ENCODE results near the gene TIMM23.
"Not testable (repeated sequence)": the region's sequence is repeated elsewhere in the genome, so short reads cannot be mapped to it uniquely, and the experiment has no call there.

The TIMM23 gene

DNA sequence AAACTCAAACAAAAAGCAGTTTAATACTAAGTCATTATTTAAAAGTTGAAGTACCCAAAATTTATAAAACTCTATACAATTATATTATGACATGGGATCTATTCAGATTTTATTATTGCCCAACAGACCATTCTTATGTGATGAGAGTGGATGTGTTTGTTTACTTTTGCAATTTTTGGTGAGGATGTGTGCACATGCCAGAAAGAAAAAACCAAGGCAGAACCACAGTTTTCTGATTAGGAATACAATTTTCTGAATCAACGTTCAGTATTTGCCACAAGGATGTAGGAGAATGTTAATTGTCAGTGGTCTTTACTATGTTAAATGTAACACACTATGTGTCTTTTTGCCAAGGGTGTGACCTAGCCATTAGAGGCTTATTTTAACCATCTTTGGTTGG is 9.1 kb downstream of the TIMM23 start:
- not testable (repeated sequence) for H3K4me3 ChIP-seq (ENCODE audit: low read length); H3K9ac ChIP-seq (ENCODE audit: low read length); H3K23ac ChIP-seq (ENCODE audit: low read length); H3K27me3 ChIP-seq (ENCODE audit: insufficient read depth, low read length, poor library complexity); H3K18ac ChIP-seq (ENCODE audit: low read length); H4K8ac ChIP-seq (ENCODE audit: low read depth, low read length); H3K56ac ChIP-seq (ENCODE audit: low read length); H3K4me1 ChIP-seq (ENCODE audit: control insufficient read depth, low read depth, low read length); H3K79me1 ChIP-seq (ENCODE audit: low read length); H3K4me2 ChIP-seq (ENCODE audit: low read length); DNase-seq; H3K36me3 ChIP-seq (ENCODE audit: control insufficient read depth, insufficient read depth, low read length); H3K79me2 ChIP-seq (ENCODE audit: control insufficient read depth, insufficient read depth, low read length); H2AK5ac ChIP-seq (ENCODE audit: low read length); H2BK15ac ChIP-seq (replicated peaks; ENCODE audit: low read depth); H4K5ac ChIP-seq (ENCODE audit: low read length); H3K4ac ChIP-seq (ENCODE audit: low read depth, low read length); H3K27ac ChIP-seq (ENCODE audit: low read depth, low read length); H2BK120ac ChIP-seq (ENCODE audit: low read depth, low read length); H2BK5ac ChIP-seq (ENCODE audit: low read length)
- no CpG with 5 or more reads among the region's 1 CpG for WGBS (ENCODE audit: extremely low coverage, insufficient coverage, low lambda C conversion rate)

DNA sequence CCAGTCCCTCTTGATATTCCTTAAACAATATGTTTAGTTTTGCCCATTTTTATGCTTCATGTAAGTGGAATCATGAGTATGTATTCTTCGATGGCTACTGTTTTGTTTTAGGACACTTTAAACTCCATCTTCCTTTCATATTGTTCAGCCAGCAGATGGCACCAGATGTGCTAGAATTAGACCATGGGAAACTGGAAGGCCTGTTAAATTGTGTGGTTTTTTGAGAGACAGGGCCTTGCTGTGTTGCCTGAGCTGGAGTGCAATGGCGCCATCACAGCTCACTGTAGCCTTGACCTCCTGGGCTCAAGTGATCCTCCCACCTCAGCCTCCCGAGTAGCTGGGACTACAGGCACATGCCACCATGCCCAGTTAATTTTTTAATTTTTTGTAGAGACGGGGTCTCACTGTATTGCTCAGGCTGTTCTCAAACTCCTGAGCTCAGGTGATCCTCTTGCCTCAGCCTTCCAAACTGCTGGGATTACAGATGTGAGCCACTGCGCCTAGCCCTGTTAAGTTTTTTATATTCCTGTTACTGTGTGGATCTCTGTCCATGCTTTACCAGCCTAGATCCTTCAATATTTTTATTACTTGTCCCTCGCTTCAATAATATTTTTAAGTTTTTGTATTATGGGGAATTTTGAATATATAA is 11.4 kb downstream of the TIMM23 start:
- not testable (repeated sequence) for H3K56ac ChIP-seq (ENCODE audit: low read length); H3K79me2 ChIP-seq (ENCODE audit: control insufficient read depth, insufficient read depth, low read length); H4K5ac ChIP-seq (ENCODE audit: low read length); H3K18ac ChIP-seq (ENCODE audit: low read length); H2BK15ac ChIP-seq (replicated peaks; ENCODE audit: low read depth); H4K8ac ChIP-seq (ENCODE audit: low read depth, low read length); H3K4me2 ChIP-seq (ENCODE audit: low read length); H3K27ac ChIP-seq (ENCODE audit: low read depth, low read length); H3K9ac ChIP-seq (ENCODE audit: low read length); H2BK120ac ChIP-seq (ENCODE audit: low read depth, low read length); H2AK5ac ChIP-seq (ENCODE audit: low read length); H3K27me3 ChIP-seq (ENCODE audit: insufficient read depth, low read length, poor library complexity); H3K23ac ChIP-seq (ENCODE audit: low read length); H3K36me3 ChIP-seq (ENCODE audit: control insufficient read depth, insufficient read depth, low read length); H3K4me3 ChIP-seq (ENCODE audit: low read length); H3K4ac ChIP-seq (ENCODE audit: low read depth, low read length); H3K4me1 ChIP-seq (ENCODE audit: control insufficient read depth, low read depth, low read length); H2BK5ac ChIP-seq (ENCODE audit: low read length); H3K79me1 ChIP-seq (ENCODE audit: low read length)
- DNase-seq, result peak; percentile 50
- no CpG with 5 or more reads among the region's 6 CpGs for WGBS (ENCODE audit: extremely low coverage, insufficient coverage, low lambda C conversion rate)

DNA sequence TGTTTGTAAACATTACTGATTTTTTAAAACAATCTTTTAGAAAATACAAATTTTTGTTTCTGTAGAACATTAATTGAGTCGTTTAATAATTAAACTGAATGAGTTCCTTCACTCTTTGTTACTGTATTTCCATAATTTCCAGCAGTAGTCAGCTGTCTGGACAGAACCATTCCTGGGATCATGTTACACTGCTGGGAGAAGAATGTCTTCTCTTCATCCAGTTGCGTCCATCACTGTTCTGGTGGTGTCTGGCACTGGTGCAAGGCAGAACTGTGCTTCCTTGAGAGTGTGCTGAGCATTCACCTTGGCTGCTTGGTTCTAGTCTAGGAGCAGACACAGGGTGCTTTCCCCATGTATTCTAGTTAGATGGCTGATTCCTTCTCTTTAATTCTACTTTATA is 12.2 kb downstream of the TIMM23 start:
- H3K4me2 ChIP-seq (ENCODE audit: low read length); DNase-seq; H2BK5ac ChIP-seq (ENCODE audit: low read length); H3K79me1 ChIP-seq (ENCODE audit: low read length); H4K5ac ChIP-seq (ENCODE audit: low read length); H3K18ac ChIP-seq (ENCODE audit: low read length); H3K36me3 ChIP-seq (ENCODE audit: control insufficient read depth, insufficient read depth, low read length); H3K4me3 ChIP-seq (ENCODE audit: low read length); H3K27me3 ChIP-seq (ENCODE audit: insufficient read depth, low read length, poor library complexity); H2BK120ac ChIP-seq (ENCODE audit: low read depth, low read length); H3K56ac ChIP-seq (ENCODE audit: low read length); H4K8ac ChIP-seq (ENCODE audit: low read depth, low read length); H2AK5ac ChIP-seq (ENCODE audit: low read length); H2BK15ac ChIP-seq (replicated peaks; ENCODE audit: low read depth); H3K4ac ChIP-seq (ENCODE audit: low read depth, low read length); H3K27ac ChIP-seq (ENCODE audit: low read depth, low read length); H3K79me2 ChIP-seq (ENCODE audit: control insufficient read depth, insufficient read depth, low read length); H3K4me1 ChIP-seq (ENCODE audit: control insufficient read depth, low read depth, low read length); H3K23ac ChIP-seq (ENCODE audit: low read length); H3K9ac ChIP-seq (ENCODE audit: low read length): not testable (repeated sequence)
- no CpG with 5 or more reads among the region's 2 CpGs for WGBS (ENCODE audit: extremely low coverage, insufficient coverage, low lambda C conversion rate)

DNA sequence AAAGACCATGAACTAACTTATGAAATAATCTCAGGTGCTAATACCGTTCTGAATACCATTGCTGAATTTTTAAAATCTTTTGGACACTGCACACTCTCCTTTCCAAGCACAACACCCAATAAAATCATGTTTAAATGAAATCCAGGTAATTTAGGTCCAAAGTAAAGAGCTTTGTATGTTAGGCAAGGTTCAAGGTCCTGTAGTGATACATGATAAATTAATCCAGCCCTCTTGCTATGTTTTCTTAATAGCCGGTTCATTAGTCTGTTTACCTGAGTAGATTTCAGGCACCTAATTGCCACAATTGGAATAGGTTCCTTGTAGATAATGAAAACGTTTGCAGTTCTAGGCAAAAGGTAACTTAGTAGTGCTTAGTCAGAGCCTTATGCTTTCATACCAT is 13.3 kb downstream of the TIMM23 start:
- no CpG with 5 or more reads among the region's 3 CpGs for WGBS (ENCODE audit: extremely low coverage, insufficient coverage, low lambda C conversion rate)
- not testable (repeated sequence) for H3K18ac ChIP-seq (ENCODE audit: low read length); H3K27me3 ChIP-seq (ENCODE audit: insufficient read depth, low read length, poor library complexity); H3K23ac ChIP-seq (ENCODE audit: low read length); H3K27ac ChIP-seq (ENCODE audit: low read depth, low read length); H3K79me1 ChIP-seq (ENCODE audit: low read length); H3K4me1 ChIP-seq (ENCODE audit: control insufficient read depth, low read depth, low read length); H3K4me3 ChIP-seq (ENCODE audit: low read length); H3K36me3 ChIP-seq (ENCODE audit: control insufficient read depth, insufficient read depth, low read length); H4K5ac ChIP-seq (ENCODE audit: low read length); DNase-seq; H3K4ac ChIP-seq (ENCODE audit: low read depth, low read length); H3K9ac ChIP-seq (ENCODE audit: low read length); H3K4me2 ChIP-seq (ENCODE audit: low read length); H2BK120ac ChIP-seq (ENCODE audit: low read depth, low read length); H2AK5ac ChIP-seq (ENCODE audit: low read length); H3K79me2 ChIP-seq (ENCODE audit: control insufficient read depth, insufficient read depth, low read length); H2BK15ac ChIP-seq (replicated peaks; ENCODE audit: low read depth); H3K56ac ChIP-seq (ENCODE audit: low read length); H4K8ac ChIP-seq (ENCODE audit: low read depth, low read length); H2BK5ac ChIP-seq (ENCODE audit: low read length)

DNA sequence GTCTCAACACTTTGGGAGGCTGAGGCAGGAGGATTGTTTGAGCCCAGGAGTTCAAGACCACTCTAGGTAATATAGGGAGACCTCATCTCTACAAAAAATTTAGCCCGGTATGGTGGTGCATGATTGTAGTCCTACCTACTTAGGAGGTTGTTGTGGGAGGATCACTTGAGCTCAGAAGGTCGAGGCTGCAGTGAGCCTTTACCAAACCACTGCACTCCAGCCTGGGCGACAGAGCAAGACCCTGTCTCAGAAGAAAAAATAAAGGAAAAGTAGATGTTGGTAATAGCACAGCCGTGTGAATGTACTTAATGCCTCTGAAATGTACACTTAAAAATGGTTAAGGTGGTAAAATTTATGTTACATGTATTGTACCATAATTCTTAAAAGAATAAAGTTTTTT is 25.3 kb downstream of the TIMM23 start:
- Histone ChIP-seq H2BK120ac (ENCODE audit: low read depth, low read length) (no peak overlapping the region), H2BK15ac (replicated peaks; ENCODE audit: low read depth) (no peak overlapping the region), H3K79me2 (ENCODE audit: control insufficient read depth, insufficient read depth, low read length) (no peaks in the 10 kb centered on the region), H3K27me3 (ENCODE audit: insufficient read depth, low read length, poor library complexity) (no peaks in the 10 kb centered on the region), H3K4ac (ENCODE audit: low read depth, low read length) (no peak overlapping the region), H3K36me3 (ENCODE audit: control insufficient read depth, insufficient read depth, low read length) (peaks cover 4% of the 10 kb centered on the region), H3K27ac (ENCODE audit: low read depth, low read length) (no peak overlapping the region), H3K18ac (ENCODE audit: low read length) (no peak overlapping the region), H3K4me1 (ENCODE audit: control insufficient read depth, low read depth, low read length) (no peaks in the 10 kb centered on the region), H2BK5ac (ENCODE audit: low read length) (no peak overlapping the region), H3K23ac (ENCODE audit: low read length) (no peak overlapping the region), H3K4me3 (ENCODE audit: low read length) (no peak overlapping the region), H3K4me2 (ENCODE audit: low read length) (no peak overlapping the region), H4K5ac (ENCODE audit: low read length) (no peak overlapping the region), H3K56ac (ENCODE audit: low read length) (no peak overlapping the region), H3K9ac (ENCODE audit: low read length) (no peak overlapping the region), H2AK5ac (ENCODE audit: low read length) (no peak overlapping the region), H3K79me1 (ENCODE audit: low read length) (no peaks in the 10 kb centered on the region), H4K8ac (ENCODE audit: low read depth, low read length) (no peak overlapping the region)
- DNase-seq, result no peak
- WGBS (ENCODE audit: extremely low coverage, insufficient coverage, low lambda C conversion rate), result no CpG with 5 or more reads among the region's 4 CpGs
